H9 (cell line): ENCODE results near the gene FKRP. TPM values are rescaled to one million over a fixed set of nuclear protein-coding genes. Genes with fewer than 3 reads are reported as not detected.

Source experiments
- DNase-seq: peaks from one replicate; pipeline ENCODE4 v3.0.0-alpha.2; 2017
- H2AFZ ChIP-seq: one replicate; pipeline ENCODE4 v1.6.1; 2013; ENCODE audit warnings: mild to moderate bottlenecking, low read length, control low read depth, moderate library complexity
- H2AK5ac ChIP-seq: 2 replicates; pipeline ENCODE4 v1.6.1; 2013; ENCODE audit warnings: low read length, control low read depth, mixed read lengths; ENCODE audit not compliant: insufficient read length
- H2BK120ac ChIP-seq: one replicate; pipeline ENCODE4 v1.6.1; 2013; ENCODE audit warnings: low read depth, mild to moderate bottlenecking, low read length, control low read depth, inconsistent platforms; ENCODE audit not compliant: poor library complexity, severe bottlenecking
- H2BK12ac ChIP-seq: 2 replicates; pipeline ENCODE4 v1.6.1; 2013; ENCODE audit warnings: low read length, control low read depth, mixed read lengths, low read depth; ENCODE audit not compliant: insufficient read length
- H2BK15ac ChIP-seq: 2 replicates; pipeline ENCODE4 v1.6.1; 2013; ENCODE audit warnings: low read depth, low read length, control low read depth
- H2BK20ac ChIP-seq: one replicate; pipeline ENCODE4 v1.6.1; 2013; ENCODE audit warnings: low read depth, mild to moderate bottlenecking, low read length, control low read depth, inconsistent platforms; ENCODE audit not compliant: poor library complexity, severe bottlenecking
- H2BK5ac ChIP-seq: 2 replicates; pipeline ENCODE4 v1.6.1; 2013; ENCODE audit warnings: low read length, control low read depth, mixed read lengths; ENCODE audit not compliant: insufficient read length
- H3K14ac ChIP-seq: 2 replicates; pipeline ENCODE4 v1.6.1; 2013; ENCODE audit warnings: low read length, control low read depth; ENCODE audit not compliant: insufficient read depth
- H3K18ac ChIP-seq: 2 replicates; pipeline ENCODE4 v1.6.1; 2013; ENCODE audit warnings: low read depth, mild to moderate bottlenecking, mixed read lengths, low read length, control low read depth; ENCODE audit not compliant: insufficient read length
- H3K23ac ChIP-seq: 2 replicates; pipeline ENCODE4 v1.6.1; 2013; ENCODE audit warnings: low read length, control low read depth, mixed read lengths, low read depth; ENCODE audit not compliant: insufficient read length
- H3K23me2 ChIP-seq: 2 replicates; pipeline ENCODE4 v1.6.1; 2013; ENCODE audit warnings: low read depth, mild to moderate bottlenecking, mixed read lengths, low read length, control low read depth; ENCODE audit not compliant: insufficient read length, poor library complexity, severe bottlenecking
- H3K27ac ChIP-seq: 2 replicates; pipeline ENCODE4 v1.5.1; 2013; ENCODE audit warnings: low read length, control low read depth, mixed read lengths, low read depth; ENCODE audit not compliant: insufficient read length
- H3K27me3 ChIP-seq: 2 replicates; pipeline ENCODE4 v1.6.1; 2013; ENCODE audit warnings: low read length, control low read depth, inconsistent platforms; ENCODE audit not compliant: insufficient read depth
- H3K4ac ChIP-seq: 2 replicates; pipeline ENCODE4 v1.6.1; 2013; ENCODE audit warnings: low read depth, mild to moderate bottlenecking, control low read depth, inconsistent platforms, low read length, moderate library complexity
- H3K4me1 ChIP-seq: 2 replicates; pipeline ENCODE4 v1.6.1; 2013; ENCODE audit warnings: low read length, control low read depth, inconsistent platforms; ENCODE audit not compliant: insufficient read depth
- H3K4me2 ChIP-seq: 2 replicates; pipeline ENCODE4 v1.6.1; 2013; ENCODE audit warnings: low read length, control low read depth, mixed read lengths; ENCODE audit not compliant: insufficient read length, insufficient read depth
- H3K56ac ChIP-seq: 2 replicates; pipeline ENCODE4 v1.6.1; 2013; ENCODE audit warnings: low read depth, mild to moderate bottlenecking, mixed read lengths, low read length, control low read depth; ENCODE audit not compliant: insufficient read length
- H3K79me1 ChIP-seq: 2 replicates; pipeline ENCODE4 v1.6.1; 2013; ENCODE audit warnings: low read depth, mild to moderate bottlenecking, moderate library complexity, low read length, control low read depth, inconsistent platforms; ENCODE audit not compliant: insufficient read depth, poor library complexity, severe bottlenecking
- H3K79me2 ChIP-seq: 2 replicates; pipeline ENCODE4 v1.6.1; 2013; ENCODE audit warnings: low read length, control low read depth, inconsistent platforms; ENCODE audit not compliant: insufficient read depth
- H3K9ac ChIP-seq: 2 replicates; pipeline ENCODE4 v1.6.1; 2013; ENCODE audit warnings: low read length, control low read depth, mixed read lengths; ENCODE audit not compliant: insufficient read length; ENCODE audit errors: extremely low read depth
- H3K9me3 ChIP-seq: one replicate; pipeline ENCODE4 v1.6.1; 2013; ENCODE audit warnings: low read depth, low read length, inconsistent platforms; ENCODE audit not compliant: control insufficient read depth
- H3T11ph ChIP-seq: one replicate; pipeline ENCODE4 v1.6.1; 2013; ENCODE audit warnings: mild to moderate bottlenecking, low read length, control low read depth, inconsistent platforms
- H4K20me1 ChIP-seq: one replicate; pipeline ENCODE4 v1.6.1; 2013; ENCODE audit not compliant: control insufficient read depth, insufficient read length, insufficient read depth
- H4K5ac ChIP-seq: 2 replicates; pipeline ENCODE4 v1.6.1; 2013; ENCODE audit warnings: low read depth, mild to moderate bottlenecking, mixed read lengths, low read length, control low read depth; ENCODE audit not compliant: insufficient read length
- H4K8ac ChIP-seq: replicated peaks from 2 replicates; pipeline ENCODE4 v1.6.1; 2013; ENCODE audit warnings: low read length, control low read depth, mixed read lengths, low read depth; ENCODE audit not compliant: insufficient read length
- H4K91ac ChIP-seq: 2 replicates; pipeline ENCODE4 v1.6.1; 2013; ENCODE audit warnings: low read depth, mild to moderate bottlenecking, moderate library complexity, mixed read lengths, low read length, control low read depth; ENCODE audit not compliant: insufficient read length
- H3K27ac Mint-ChIP-seq, 3 experiments: 2 replicates in 2 of 3; 3 replicates in 1 of 3; pipeline ENCODE4 v1.8.0; 2020 to 2021; ENCODE audit warnings: mixed read lengths in 3 of 3, mild to moderate bottlenecking in 1 of 3, moderate library complexity in 1 of 3
- H3K27me3 Mint-ChIP-seq: 2 replicates; pipeline ENCODE4 v1.8.0; 2021; ENCODE audit warnings: low read depth, mild to moderate bottlenecking, moderate library complexity, mixed read lengths
- H3K36me3 Mint-ChIP-seq, 3 experiments: 2 replicates in 2 of 3; 3 replicates in 1 of 3; pipeline ENCODE4 v1.8.0; 2020 to 2021; ENCODE audit warnings: low read depth in 3 of 3, mixed read lengths in 3 of 3; ENCODE audit not compliant: insufficient read depth in 1 of 3
- H3K4me1 Mint-ChIP-seq, 2 experiments: 2 replicates each; pipeline ENCODE4 v1.8.0; 2020; ENCODE audit warnings: mixed read lengths in 2 of 2
- H3K4me3 Mint-ChIP-seq, 2 experiments: 2 replicates in 1 of 2; 3 replicates in 1 of 2; pipeline ENCODE4 v1.8.0; 2020 to 2021; ENCODE audit warnings: mild to moderate bottlenecking in 2 of 2, mixed read lengths in 2 of 2, moderate library complexity in 1 of 2
- H3K9me3 Mint-ChIP-seq, 2 experiments: 2 replicates in 1 of 2; 3 replicates in 1 of 2; pipeline ENCODE4 v1.8.0; 2020; ENCODE audit warnings: mild to moderate bottlenecking in 2 of 2, mixed read lengths in 2 of 2, moderate library complexity in 1 of 2
- WGBS: extraction: QIAGEN DNeasy Blood & Tissue Kit; methylation state at CpG from one replicate; pipeline ENCODE4 v1.1.7; 2013; ENCODE audit warnings: missing lambda C conversion rate, low lambda C conversion rate, mixed read lengths; ENCODE audit not compliant: insufficient read length; ENCODE audit errors: extremely low coverage; 5-methylcytosine and 5-hydroxymethylcytosine counted together
- total RNA-seq: library from RNA; stranded (reverse); gene quantifications from 2 replicates; pipeline ENCODE4 v1.2.1, GENCODE V29; 2021
- TF ChIP-seq, protein P1 (sequence below): fragments of 200-600 bp; sonication (generic); conservative IDR thresholded peaks from 3 replicates; pipeline ENCODE4 v1.8.0; 2021; ENCODE audit warnings: antibody characterized with exemption, mild to moderate bottlenecking

FKRP gene
- total RNA-seq, 1 experiment from 2014 or later, result 42.2 TPM

DNA sequence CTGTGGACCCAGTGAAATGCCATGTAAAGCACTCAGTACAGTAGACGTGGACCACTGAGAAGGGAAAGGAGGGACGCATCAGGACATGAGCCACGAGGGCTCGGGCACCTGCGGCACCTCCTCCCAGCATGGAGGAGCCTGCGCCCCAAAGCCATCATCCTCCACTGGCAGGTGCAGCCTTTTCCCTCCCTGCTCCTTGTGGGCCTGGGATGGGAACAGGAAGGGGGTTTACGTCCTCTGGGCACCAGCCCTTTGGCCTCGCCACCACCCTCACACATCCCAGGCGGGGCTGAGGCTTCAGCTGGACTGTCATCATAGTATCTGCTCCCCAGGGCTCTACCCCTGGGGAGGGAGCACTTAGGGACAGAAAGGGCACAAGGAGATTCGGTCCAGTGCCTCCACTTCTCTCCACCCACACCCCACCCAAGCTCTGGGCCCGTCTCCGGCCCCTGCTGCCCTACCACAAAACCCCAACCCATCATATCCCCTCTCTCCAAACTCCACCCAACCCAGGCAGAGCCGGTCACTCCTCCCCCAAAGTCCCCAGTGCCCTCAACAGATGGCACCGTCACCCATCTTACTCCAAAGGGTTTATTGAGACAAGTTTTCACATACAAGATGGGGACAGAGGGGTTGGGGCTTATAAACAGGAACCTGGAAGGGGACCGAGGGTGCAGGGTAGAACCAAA lies 26.8 kb upstream of the FKRP start:
- Histone ChIP-seq H3K27me3 (no peaks in the 10 kb centered on the region), H3K9me3 (no peaks in the 10 kb centered on the region), H4K20me1 (no peaks in the 10 kb centered on the region), H2BK12ac (no peak overlapping the region), H2BK5ac (peak overlapping the region; percentile 20), H3K4ac (no peak overlapping the region), H4K91ac (no peak overlapping the region), H2AFZ (no peak overlapping the region), H3K79me2 (no peaks in the 10 kb centered on the region; the same call in 1 of the 2 replicates), H2BK120ac (no peak overlapping the region), H3K27ac (no peak overlapping the region), H3K56ac (no peak overlapping the region), H2AK5ac (no peak overlapping the region), H3K23ac (no peak overlapping the region), H3K9ac (no peak overlapping the region), H2BK20ac (no peak overlapping the region), H4K5ac (no peak overlapping the region), H3K79me1 (no peaks in the 10 kb centered on the region), H3K18ac (no peak overlapping the region), H3T11ph (no peak overlapping the region), H3K4me1 (no peaks in the 10 kb centered on the region; the same call in 1 of the 2 replicates), H3K4me2 (no peak overlapping the region), H4K8ac (no peak overlapping the region), H3K23me2 (peaks cover 15% of the 10 kb centered on the region), H3K14ac (no peak overlapping the region), H2BK15ac (no peak overlapping the region)
- H3K27ac Mint-ChIP-seq, result peak overlapping the region in 1 of 3 experiments; percentile 13; a peak in 4 of 7 replicates
- TF ChIP-seq, protein P1, sequence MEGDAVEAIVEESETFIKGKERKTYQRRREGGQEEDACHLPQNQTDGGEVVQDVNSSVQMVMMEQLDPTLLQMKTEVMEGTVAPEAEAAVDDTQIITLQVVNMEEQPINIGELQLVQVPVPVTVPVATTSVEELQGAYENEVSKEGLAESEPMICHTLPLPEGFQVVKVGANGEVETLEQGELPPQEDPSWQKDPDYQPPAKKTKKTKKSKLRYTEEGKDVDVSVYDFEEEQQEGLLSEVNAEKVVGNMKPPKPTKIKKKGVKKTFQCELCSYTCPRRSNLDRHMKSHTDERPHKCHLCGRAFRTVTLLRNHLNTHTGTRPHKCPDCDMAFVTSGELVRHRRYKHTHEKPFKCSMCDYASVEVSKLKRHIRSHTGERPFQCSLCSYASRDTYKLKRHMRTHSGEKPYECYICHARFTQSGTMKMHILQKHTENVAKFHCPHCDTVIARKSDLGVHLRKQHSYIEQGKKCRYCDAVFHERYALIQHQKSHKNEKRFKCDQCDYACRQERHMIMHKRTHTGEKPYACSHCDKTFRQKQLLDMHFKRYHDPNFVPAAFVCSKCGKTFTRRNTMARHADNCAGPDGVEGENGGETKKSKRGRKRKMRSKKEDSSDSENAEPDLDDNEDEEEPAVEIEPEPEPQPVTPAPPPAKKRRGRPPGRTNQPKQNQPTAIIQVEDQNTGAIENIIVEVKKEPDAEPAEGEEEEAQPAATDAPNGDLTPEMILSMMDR, result no peak
- no peak for DNase-seq
- H3K27me3 Mint-ChIP-seq, result no peaks in the 10 kb centered on the region; the same call in 1 of the 2 replicates
- peaks cover 17 to 36% (median 36%) of the 10 kb centered on the region in 3 experiments for H3K36me3 Mint-ChIP-seq
- WGBS, result no CpG with 5 or more reads among the region's 15 CpGs
- peaks cover 15 to 19% of the 10 kb centered on the region in 2 experiments for H3K4me1 Mint-ChIP-seq
- H3K4me3 Mint-ChIP-seq, result peak overlapping the region in 1 of 2 experiments; percentile 19; a peak in 1 of 5 replicates
- no peaks in the 10 kb centered on the region for H3K9me3 Mint-ChIP-seq
